NB4 (cell line): ENCODE results near the gene PDHB.

Experiments used
- MYC ChIP-seq: IDR thresholded peaks from 2 replicates; pipeline ENCODE4 v1.6.1; 2011; ENCODE audit warnings: low read depth, low read length
- POLR2A ChIP-seq: IDR thresholded peaks from 2 replicates; pipeline ENCODE4 v1.6.1; 2011; ENCODE audit warnings: mild to moderate bottlenecking; ENCODE audit not compliant: insufficient read length; ENCODE audit errors: extremely low read depth
- TF ChIP-seq, protein P1 (sequence below): IDR thresholded peaks from one replicate; pipeline ENCODE4 v1.5.1; 2012; ENCODE audit warnings: low read depth, low read length
- TF ChIP-seq, protein P2 (sequence below): IDR thresholded peaks from 2 replicates; pipeline ENCODE4 v1.6.1; 2011; ENCODE audit warnings: low read depth, low read length

DNA sequence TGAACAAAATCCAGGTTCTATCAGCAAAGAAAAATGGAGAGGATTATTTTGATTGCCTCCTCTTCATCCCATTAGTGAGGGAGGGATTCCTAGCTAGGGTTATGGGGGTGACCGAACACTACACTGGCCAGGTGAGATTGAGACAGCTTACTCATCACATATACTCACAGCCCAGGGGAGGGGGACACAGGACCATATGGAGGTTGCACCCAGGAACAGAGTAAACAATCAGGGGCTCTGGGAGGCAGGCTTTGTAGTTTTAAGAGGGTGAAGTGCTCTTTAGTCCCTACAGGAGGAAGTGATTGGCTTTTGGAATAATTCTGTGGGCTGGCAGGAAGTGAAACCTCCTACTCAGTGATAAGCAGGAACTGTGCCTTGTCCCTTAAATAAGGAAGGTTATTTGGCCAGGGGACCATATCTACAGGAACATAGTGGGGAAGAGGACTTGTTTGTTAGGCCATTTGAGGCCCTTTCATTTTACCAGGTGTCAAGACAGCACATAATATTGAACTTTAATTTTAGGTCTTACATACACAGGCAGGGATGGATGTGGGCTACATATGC lies 40.8 kb upstream of the PDHB start:
- TF ChIP-seq, protein P1, sequence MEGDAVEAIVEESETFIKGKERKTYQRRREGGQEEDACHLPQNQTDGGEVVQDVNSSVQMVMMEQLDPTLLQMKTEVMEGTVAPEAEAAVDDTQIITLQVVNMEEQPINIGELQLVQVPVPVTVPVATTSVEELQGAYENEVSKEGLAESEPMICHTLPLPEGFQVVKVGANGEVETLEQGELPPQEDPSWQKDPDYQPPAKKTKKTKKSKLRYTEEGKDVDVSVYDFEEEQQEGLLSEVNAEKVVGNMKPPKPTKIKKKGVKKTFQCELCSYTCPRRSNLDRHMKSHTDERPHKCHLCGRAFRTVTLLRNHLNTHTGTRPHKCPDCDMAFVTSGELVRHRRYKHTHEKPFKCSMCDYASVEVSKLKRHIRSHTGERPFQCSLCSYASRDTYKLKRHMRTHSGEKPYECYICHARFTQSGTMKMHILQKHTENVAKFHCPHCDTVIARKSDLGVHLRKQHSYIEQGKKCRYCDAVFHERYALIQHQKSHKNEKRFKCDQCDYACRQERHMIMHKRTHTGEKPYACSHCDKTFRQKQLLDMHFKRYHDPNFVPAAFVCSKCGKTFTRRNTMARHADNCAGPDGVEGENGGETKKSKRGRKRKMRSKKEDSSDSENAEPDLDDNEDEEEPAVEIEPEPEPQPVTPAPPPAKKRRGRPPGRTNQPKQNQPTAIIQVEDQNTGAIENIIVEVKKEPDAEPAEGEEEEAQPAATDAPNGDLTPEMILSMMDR: no peak
- TF ChIP-seq, protein P2, sequence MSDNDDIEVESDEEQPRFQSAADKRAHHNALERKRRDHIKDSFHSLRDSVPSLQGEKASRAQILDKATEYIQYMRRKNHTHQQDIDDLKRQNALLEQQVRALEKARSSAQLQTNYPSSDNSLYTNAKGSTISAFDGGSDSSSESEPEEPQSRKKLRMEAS: no peak
- TF ChIP-seq POLR2A: no peak
- TF ChIP-seq MYC: no peak
